Skeletal muscle satellite cell (primary cell): ENCODE results near the gene CPA1.
A peak's percentile ranks its signal among the peaks of the same experiment; 100 is the strongest.

Experiments
- H3K27me3 ChIP-seq: 2 replicates; pipeline ENCODE4 v1.7.0; 2013; ENCODE audit warnings: low read length; ENCODE audit not compliant: control insufficient read depth, insufficient read depth
- H3K36me3 ChIP-seq: 2 replicates; pipeline ENCODE4 v1.7.0; 2013; ENCODE audit warnings: mild to moderate bottlenecking, control low read depth, low read length; ENCODE audit not compliant: insufficient read depth
- H3K4me1 ChIP-seq: 2 replicates; pipeline ENCODE4 v1.7.0; 2013; ENCODE audit warnings: low read length; ENCODE audit not compliant: control insufficient read depth, insufficient read depth
- H3K4me2 ChIP-seq: 2 replicates; pipeline ENCODE4 v1.7.0; 2013; ENCODE audit warnings: mild to moderate bottlenecking, low read length
- H3K4me3 ChIP-seq: 2 replicates; pipeline ENCODE4 v1.7.0; 2013; ENCODE audit warnings: low read length
- H3K9ac ChIP-seq: 2 replicates; pipeline ENCODE4 v1.7.0; 2013; ENCODE audit warnings: mild to moderate bottlenecking, low read depth, low read length, moderate library complexity
- H3K9me3 ChIP-seq: replicated peaks from 2 replicates; pipeline ENCODE4 v1.7.0; 2013; ENCODE audit warnings: mild to moderate bottlenecking, control low read depth, low read length

CPA1 gene

GRCh38 chr7:130356876-130357611, 23.2 kb upstream of the CPA1 start:
- peaks cover 17% of the 10 kb centered on the region for H3K9me3 ChIP-seq

DNA sequence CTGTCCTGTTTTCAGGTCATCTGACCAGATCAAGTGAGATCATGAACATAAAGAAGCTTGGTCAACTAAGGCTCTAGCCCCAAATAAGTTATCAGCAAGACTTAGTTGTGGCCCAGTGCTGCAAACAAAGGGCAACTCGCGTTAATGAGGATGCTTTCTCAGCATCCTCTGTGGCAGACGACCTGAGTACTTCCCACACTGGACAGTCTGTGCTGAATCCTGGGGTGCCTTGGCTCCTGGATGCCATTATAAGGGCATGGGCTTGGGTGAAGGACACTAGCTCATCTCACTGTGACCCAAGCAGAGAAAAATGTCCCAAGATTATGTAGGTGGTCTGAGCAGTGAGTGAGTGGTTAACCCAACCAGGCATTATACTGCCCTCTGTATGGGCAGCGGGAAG, 21.8 kb upstream of the CPA1 start:
- H3K4me2 ChIP-seq = no peak overlapping the region
- no peak overlapping the region for H3K4me3 ChIP-seq
- H3K4me1 ChIP-seq = peaks cover 36% of the 10 kb centered on the region
- no peak overlapping the region for H3K9ac ChIP-seq
- peaks cover 17% of the 10 kb centered on the region for H3K9me3 ChIP-seq
- no peaks in the 10 kb centered on the region for H3K27me3 ChIP-seq
- H3K36me3 ChIP-seq = no peaks in the 10 kb centered on the region

More at GRCh38 chr7:130356876-130357611, 23.2 kb upstream of the CPA1 start:
- Histone ChIP-seq H3K4me2 (peak overlapping the region; percentile 66), H3K9ac (peak overlapping the region; percentile 68), H3K27me3 (peaks cover under 1% of the 10 kb centered on the region), H3K36me3 (no peaks in the 10 kb centered on the region), H3K4me3 (peak overlapping the region; percentile 14), H3K4me1 (peaks cover 39% of the 10 kb centered on the region)

DNA sequence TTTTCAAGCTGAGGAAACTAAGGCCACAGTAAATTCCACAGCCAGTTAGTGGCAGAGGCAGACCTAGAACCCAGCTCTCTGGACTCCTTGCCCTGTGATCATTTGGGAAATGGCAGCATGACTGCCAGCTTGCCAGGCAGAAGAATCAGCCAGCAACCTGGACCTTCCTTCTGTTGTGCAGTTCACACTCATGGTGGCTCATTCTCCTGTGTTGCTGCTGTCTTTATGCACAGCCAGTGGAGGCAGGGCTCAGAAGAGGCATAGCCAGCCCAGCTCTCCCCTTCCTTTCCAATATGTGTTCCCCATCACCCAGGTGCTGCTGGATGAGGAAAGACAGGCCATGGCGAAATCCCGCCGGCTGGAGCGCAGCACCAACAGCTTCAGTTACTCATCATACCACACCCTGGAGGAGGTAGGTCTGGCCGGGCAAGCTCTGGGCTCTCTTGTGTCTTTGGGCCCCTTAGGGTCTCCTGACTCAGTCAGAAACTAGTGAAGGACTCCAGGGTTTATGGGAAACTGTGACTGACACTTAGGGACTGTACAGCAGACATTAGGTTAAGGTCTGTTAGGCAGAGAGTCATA, 20.9 kb upstream of the CPA1 start:
- Histone ChIP-seq H3K9me3 (peaks cover 17% of the 10 kb centered on the region), H3K27me3 (no peaks in the 10 kb centered on the region), H3K4me3 (no peak overlapping the region), H3K36me3 (no peaks in the 10 kb centered on the region), H3K4me1 (peaks cover 43% of the 10 kb centered on the region), H3K4me2 (no peak overlapping the region), H3K9ac (no peak overlapping the region)

DNA sequence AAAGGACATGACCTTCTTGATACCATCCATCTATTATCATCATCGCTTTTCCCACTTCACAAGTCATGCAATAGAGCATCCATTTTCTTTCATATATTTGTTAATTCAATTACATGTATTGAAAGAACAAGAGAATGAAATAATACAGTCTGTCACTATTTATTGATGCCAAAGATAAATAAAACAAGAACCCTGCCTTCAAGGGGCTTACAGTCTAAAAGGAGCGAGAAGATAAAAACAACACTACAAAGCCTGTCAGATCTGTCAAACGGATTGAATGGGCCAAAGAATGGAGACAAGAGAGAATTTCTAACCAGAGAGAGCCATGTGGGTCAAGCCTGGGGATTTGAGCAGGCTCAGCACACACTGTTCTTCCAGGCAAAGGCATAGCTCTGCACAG, 19.8 kb upstream of the CPA1 start:
- Histone ChIP-seq H3K4me3 (no peak overlapping the region), H3K9me3 (peaks cover 17% of the 10 kb centered on the region), H3K4me2 (no peak overlapping the region), H3K4me1 (peaks cover 54% of the 10 kb centered on the region), H3K9ac (no peak overlapping the region), H3K27me3 (no peaks in the 10 kb centered on the region), H3K36me3 (no peaks in the 10 kb centered on the region)

GRCh38 chr7:130361681-130362080, 18.6 kb upstream of the CPA1 start:
- H3K4me3 ChIP-seq = no peak overlapping the region
- H3K9ac ChIP-seq = no peak overlapping the region
- no peaks in the 10 kb centered on the region for H3K36me3 ChIP-seq
- H3K9me3 ChIP-seq = peaks cover 17% of the 10 kb centered on the region
- H3K4me2 ChIP-seq = no peak overlapping the region
- H3K27me3 ChIP-seq = no peaks in the 10 kb centered on the region
- H3K4me1 ChIP-seq = peaks cover 54% of the 10 kb centered on the region

- no peak overlapping the region for H3K4me2 ChIP-seq
- H3K4me1 ChIP-seq = peaks cover 54% of the 10 kb centered on the region
- peaks cover 17% of the 10 kb centered on the region for H3K9me3 ChIP-seq
- no peaks in the 10 kb centered on the region for H3K36me3 ChIP-seq
- H3K4me3 ChIP-seq = no peak overlapping the region
- H3K9ac ChIP-seq = no peak overlapping the region
- no peaks in the 10 kb centered on the region for H3K27me3 ChIP-seq
These were observed 18.0 kb upstream of the CPA1 start for GRCh38 chr7:130362251-130362816.

DNA sequence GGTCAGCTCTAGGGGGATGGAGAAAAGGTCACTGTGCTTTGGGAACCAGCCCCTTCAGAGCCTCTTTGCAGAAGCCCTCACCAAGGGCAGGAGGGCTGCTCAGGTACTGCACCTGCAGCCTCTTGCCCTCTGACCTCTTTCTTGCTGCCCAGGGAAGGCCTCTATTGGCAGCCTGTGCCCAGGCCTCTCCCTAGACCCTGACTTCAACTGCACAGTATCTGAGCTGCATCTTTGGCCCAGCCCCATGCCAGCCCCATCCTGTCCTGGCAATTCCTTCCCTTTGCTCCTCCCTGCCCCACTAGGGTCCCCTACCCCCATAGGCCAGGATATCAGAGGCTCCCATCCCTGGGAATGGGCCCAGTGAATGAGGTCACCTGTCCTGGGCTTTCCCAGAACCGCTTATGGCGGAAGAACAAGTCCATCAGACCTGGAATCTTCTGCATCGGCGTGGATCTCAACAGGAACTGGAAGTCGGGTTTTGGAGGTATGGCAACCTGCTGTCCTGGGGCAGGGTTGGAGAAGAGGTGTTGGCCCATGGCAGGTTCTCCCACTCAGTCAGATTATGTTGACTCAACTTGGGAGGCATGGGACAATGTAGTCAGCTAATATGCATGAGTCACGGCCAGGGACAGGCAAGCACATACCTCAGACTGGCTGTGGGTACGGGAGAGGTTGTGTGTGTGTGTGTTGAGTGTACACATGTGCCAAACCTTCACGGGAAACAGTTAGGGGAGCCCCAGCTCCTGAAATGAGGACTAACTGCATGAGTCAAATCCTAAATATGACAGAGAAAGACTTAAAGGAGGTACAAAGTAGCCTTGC, 17.1 kb upstream of the CPA1 start:
- Histone ChIP-seq H3K4me1 (peaks cover 46% of the 10 kb centered on the region), H3K36me3 (no peaks in the 10 kb centered on the region), H3K4me3 (no peak overlapping the region), H3K4me2 (peak overlapping the region; percentile 37), H3K9me3 (peaks cover 17% of the 10 kb centered on the region), H3K27me3 (no peaks in the 10 kb centered on the region), H3K9ac (no peak overlapping the region)

DNA sequence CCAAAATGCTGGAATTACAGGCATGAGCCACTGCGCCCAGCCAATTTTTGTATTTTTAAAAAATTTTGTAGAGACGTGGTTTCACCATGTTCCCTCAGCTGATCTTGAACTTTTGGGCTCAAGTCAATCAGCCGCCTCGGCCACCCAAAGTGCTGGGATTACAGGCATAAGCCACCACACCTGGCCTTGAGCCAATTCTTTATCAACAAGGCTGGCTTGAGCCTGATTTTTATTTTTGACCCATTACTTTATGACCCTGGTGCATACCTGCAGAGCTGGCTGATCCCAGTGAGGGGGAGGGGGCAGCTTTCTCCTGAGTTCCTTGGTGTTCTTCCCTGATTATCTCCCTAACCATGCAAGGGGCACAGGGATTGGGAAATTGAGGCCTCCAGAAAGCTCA, 15.8 kb upstream of the CPA1 start:
- Histone ChIP-seq H3K9ac (no peak overlapping the region), H3K36me3 (no peaks in the 10 kb centered on the region), H3K27me3 (no peaks in the 10 kb centered on the region), H3K4me3 (no peak overlapping the region), H3K9me3 (peaks cover 13% of the 10 kb centered on the region), H3K4me2 (no peak overlapping the region), H3K4me1 (peaks cover 58% of the 10 kb centered on the region)

DNA sequence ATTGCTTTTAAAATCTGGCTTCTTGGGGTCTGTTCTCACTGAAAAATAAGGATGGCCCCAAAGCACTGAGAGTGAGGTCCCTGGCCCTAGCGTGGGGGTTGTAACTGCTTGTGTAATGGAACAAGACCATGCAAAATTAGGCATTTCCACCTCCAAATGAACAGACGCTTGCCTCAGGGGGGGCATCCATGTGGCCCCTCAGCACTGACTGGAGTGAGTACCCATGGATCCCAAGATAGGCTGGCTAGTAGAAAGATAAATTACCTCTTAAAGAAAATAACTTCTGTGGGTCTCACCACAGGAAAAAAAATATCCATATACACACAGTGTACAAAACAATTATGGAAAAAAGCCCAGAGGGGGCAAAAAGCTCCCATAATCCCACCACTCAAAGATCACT, 15.2 kb upstream of the CPA1 start:
- H3K4me2 ChIP-seq = peak overlapping the region; percentile 41
- H3K9ac ChIP-seq = peak overlapping the region; percentile 18

DNA sequence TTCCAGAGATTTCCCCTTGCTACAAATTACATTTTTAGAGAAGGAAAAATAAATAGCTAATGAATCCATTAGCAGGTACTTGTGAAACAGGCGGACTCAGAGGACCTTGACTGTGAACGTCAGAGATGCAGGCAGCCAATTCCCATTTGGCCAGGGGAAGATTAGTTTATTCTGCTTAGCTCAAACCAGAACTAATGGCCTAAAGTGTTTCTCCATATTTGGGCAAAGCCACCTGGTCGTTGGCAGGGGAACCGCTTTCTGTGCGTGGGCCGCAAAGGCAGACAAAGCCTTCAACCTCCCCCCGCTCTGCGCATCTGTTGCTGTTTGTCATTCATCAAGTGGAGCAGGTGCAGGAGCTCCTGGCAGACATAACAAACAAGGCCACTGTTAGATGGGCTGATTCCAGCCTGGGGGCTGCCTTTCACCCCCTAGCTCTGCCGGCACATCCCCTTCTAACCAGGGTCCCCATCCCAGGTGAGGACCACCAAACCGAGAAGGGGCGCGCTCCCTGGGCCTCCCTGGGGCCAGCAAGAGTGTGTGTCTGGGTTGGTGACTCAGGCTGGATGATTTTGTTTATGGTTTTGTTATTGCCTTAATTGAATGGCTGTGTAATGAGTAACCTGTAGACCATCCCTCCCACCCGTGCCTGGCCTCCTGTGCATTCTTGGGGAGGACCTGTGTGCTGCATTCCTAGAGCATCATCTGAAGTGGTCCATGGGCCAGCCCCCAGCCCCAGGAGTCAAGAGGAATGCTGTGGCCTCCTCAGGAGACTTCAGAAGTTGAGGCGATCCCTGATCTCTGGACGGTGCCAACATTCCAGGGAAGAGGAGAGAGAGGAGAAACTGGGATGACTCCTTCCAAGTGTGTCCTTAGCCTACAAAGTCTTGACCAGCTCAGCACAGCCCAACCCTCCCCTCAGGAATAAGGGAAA, 14.5 kb upstream of the CPA1 start:
- H3K27me3 ChIP-seq = no peaks in the 10 kb centered on the region
- peaks cover 2% of the 10 kb centered on the region for H3K9me3 ChIP-seq
- peaks cover 71% of the 10 kb centered on the region for H3K4me1 ChIP-seq
- H3K4me2 ChIP-seq = peak overlapping the region; percentile 41
- H3K36me3 ChIP-seq = no peaks in the 10 kb centered on the region
- peak overlapping the region; percentile 34 for H3K4me3 ChIP-seq
- peak overlapping the region; percentile 54 for H3K9ac ChIP-seq

More for the DNA sequence above, 15.2 kb upstream of the CPA1 start:
- Histone ChIP-seq H3K27me3 (no peaks in the 10 kb centered on the region), H3K4me3 (no peak overlapping the region), H3K9me3 (peaks cover 8% of the 10 kb centered on the region), H3K4me1 (peaks cover 64% of the 10 kb centered on the region), H3K36me3 (no peaks in the 10 kb centered on the region)
